NCI-H345 treated with DMSO at 0.1 percent for 48 hours (cell line): Measurements from ENCODE around the gene PPARG.
"Not testable (repeated sequence)": the region's sequence is repeated elsewhere in the genome, so short reads cannot be mapped to it uniquely, and the experiment has no call there.

Source experiments
- DNase-seq: peaks from one replicate; lab custom pipeline; 2025; ENCODE audit not compliant: unreplicated experiment; lab: John Stamatoyannopoulos, UW

The PPARG gene

DNA sequence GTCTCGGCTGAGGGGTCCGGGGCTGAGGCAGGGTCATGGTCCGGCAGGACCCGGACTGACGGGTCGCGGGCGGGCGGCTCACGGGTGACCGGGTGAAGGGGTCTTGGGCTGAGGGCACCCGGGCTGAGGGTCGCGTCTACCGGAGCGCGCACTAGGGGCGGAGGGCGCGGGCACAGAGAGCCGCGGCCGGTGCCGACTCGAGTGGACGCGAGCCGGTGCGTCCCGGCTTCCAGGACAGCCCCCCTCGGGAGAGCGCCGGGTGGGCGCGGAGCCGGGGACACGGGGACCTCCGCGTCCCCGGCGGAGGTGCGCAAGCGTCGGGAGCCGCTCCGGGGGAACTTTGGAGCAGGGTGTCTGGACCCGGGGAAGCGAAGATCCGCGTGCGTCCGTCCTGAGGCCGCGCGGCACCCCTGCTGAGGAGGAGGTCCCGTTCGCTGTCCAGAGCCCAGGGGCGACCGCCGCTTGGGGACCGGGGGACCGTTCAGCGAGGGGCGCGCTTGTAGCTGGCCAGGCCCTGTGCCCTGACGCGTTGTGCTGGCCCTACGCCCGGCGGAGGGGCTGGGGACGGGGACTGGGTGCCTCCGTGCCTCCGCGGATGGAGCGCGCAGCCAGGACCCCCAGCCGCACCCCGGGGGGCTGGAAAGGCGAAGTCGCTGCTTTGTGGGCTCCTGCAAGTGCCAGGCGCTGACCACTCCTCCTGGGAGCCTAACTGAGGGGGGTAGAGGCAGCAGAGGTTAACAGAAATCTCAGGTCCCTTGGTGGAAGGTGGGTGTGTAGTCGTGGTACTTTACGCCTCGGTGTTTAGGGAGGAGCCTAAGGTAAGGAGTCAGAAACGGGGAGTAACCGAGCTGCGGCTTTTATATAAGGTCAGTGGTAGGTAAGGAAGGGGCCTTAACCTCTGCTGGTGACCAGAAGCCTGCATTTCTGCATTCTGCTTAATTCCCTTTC, at the start of gene PPARG:
PPARG (plus strand) TSS at position 889 of the 948 bp plus-strand sequence. CDS start 90,642 bp downstream, outside the sequence.
- DNase-seq, result no peak

- DNase-seq, result no peak
Observed at GRCh38 chr3:12239301-12239700, 49.6 kb upstream of the PPARG start.

DNA sequence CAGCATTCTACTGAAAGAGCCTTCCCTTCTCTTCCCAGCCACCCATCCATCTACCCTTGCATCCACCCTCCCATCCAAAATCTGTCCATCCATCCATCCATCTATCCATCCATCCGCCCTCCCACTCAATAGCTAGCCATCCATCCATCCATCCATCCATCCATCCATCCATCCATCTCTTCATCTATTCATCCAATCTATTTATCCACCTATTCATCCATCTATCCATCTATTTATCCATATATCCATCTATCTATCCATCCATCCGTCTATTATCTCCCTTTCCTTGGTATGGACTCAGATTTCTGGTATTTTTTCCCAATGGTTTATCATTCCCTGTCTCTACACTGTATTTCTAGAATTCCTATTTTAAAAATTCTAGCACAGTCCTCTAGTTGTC, 46.1 kb upstream of the PPARG start:
- DNase-seq, result no peak

DNA sequence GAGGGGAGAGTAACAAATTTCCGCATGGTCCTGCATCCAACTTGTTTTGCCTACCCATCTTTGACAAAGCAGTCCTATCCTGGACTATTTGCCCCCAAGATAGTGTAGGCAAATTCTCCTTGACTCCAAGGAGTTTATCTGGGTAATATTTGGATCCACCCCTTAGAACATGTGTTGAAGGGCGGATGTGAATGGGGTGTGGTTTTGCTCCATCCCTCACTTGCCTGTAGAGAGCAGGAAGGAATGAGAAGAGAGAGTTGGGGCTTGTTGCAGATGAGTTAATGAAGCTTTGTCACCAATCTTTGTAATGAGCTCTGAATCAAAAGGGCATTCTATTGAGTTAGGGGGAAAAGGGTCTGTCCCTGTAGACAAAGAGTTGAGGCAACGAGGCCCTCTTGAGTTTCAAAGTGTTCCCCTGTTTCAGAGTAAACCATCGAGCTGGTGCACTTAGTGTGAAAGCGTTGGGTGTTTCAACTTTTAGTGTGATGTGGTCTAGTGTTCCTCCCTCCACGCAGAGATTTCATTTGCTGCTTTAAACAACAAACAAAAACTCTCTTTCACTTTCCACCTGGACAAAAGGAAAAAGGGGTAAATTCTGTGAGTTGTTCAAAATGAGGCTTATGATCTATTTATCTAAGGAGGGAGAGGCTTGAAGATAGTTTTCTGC, 42.2 kb upstream of the PPARG start:
- no peak for DNase-seq

DNA sequence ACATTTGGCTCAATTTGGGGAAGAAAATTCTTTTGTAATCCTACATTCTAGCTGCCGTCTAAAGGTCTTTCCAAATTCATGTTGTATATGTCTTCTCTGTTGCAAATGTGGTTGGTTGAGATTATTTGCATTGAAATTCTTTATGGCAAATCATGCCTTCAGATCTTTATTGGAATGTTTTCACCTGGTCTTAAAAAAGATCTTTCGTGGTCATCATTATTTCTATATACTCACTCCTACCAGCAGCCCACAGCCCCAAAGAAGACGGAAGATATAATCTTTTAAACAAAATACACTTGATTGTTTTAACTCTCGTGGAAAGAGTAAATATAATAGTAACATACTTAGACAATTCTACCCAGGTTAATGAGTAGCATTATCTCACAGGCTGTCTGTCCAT, 41.5 kb upstream of the PPARG start:
- DNase-seq, result no peak

DNA sequence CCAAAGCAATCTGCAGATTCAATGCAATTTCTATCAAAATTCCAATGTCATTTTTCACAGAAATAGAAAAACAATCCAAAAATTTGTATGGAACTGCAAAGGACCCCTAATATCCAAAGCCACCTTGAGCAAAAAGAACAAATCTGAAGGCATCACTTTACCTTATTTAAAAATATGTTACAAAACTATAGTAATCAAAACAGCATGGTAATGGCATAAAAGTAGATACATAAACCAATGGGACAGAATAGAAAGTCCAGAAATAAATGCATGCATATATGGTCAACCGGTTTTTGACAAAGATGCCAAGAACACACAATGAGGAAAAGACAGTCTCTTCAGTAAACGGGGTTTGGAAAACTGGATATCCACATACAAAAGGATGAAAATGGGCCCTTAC, 39.4 kb upstream of the PPARG start:
- no peak for DNase-seq

- DNase-seq, result no peak
Observed at GRCh38 chr3:12252889-12253288, 36.0 kb upstream of the PPARG start.

DNA sequence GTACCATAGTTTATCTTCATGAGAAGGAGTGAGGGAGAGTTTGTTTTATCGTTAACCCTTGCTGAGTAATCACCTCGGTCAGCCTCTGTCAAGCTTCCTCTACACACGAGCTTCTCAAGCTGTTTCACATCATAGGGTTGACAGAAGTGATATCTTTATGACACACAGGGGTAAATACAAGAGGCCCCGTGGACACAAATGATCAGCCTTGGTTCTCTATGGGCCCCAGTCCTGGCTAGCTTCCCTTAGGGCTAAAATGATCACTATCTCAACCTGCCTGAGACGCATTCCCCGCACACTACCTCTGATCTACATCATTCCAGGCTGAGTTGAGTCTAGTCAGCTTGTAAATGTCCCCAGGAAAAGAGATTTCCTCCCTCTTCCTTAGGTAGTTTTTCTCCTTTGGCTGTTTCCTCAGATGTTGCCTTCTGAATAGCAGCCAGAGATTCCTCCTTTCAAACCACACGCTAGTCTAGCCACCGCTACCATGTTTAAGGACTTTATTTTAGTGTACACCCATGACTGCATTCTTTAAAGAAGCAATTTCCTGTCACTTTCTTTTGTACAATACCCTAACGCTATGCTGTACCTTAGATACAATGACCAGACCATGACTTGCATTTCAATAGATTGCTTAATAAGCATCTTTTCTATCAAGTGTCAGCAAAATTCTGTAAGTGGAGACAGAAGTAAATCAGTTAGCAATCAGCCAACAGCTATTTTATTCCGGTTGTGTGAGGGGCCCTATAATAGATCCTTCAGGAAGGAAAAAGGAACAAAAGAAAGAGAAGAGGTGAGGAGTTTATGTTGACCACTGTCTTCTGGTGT, 35.1 kb upstream of the PPARG start:
- DNase-seq, result no peak

- DNase-seq, result no peak
Observed at GRCh38 chr3:12255393-12255792, 33.5 kb upstream of the PPARG start.

DNA sequence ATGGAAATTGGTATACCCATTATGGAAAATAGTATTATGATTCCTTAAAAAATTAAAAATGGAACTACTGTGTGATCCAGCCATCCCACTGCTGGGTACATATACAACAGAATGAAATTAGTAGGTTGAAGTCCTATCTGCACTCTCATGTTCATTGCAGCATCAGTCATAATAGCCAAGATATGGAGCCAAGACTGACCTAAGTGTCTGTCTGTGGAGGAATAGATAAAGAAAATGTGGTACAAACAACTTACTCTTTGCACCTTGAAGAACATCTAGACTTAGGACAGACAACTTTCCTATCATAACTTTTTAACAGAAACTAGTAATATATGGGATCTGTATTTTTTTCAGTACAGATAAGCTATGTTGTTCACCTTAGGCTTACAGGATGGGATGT, 30.0 kb upstream of the PPARG start:
- no peak for DNase-seq

DNA sequence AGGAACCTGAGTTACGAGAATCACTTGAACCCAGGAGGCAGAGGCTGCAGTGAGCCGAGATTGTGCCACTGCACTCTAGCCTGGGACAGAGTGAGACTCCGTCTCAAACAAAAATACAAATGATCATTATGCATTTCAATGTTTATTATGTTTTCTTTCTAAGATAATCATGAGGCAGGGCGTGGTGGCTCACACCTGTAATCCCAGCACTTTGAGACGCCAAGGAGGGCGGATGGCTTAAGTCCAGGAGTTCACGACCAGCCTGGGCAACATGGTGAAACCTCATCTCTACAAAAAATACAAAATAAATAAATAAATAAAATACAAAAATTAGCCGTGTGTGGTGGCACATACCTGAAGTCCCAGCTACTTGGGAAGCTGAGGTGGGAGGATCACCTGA, 26.7 kb upstream of the PPARG start:
- not testable (repeated sequence) for DNase-seq

DNA sequence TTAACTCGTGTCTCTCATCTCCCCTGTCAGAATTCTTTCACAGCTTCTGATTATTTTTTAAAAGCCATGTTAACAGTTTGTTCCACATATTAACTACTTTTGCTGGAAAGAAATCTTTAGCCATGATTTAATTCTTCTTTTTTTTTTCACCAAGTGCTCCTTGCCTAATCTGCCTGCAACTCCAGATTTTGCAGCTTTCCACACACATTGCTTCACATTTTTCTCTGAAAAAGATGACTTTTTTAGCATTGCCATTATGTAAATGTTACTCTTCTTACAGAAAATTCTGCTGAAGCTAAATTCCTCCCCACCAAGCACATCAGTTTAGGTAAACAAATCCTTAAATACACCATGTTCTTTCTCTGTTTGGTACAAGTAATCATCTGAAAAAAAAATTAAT, 23.4 kb upstream of the PPARG start:
- no peak for DNase-seq

DNA sequence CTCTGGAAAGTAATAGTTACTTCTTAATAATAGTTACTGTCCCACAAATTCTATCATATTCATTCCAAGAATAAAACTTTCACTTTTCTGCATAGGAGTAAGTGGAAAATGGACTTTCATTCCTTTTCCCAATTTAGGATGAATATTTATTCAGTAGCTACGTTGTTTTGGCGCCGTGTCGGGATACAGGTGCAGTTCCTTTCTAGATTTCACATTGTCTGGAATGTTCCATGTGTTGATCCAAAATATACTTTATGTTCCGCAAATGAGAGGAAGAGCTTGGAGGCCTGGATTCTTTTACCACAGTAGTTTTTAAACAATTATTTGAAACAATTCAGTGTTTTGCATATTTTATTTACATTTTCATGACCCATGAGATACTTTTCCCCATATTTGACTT, 22.8 kb upstream of the PPARG start:
- DNase-seq, result no peak

GRCh38 chr3:12267376-12268030, 21.4 kb upstream of the PPARG start:
- no peak for DNase-seq

- no peak for DNase-seq
Observed at GRCh38 chr3:12268049-12268735, 20.7 kb upstream of the PPARG start.

GRCh38 chr3:12270976-12271375, 17.9 kb upstream of the PPARG start:
- no peak for DNase-seq

DNA sequence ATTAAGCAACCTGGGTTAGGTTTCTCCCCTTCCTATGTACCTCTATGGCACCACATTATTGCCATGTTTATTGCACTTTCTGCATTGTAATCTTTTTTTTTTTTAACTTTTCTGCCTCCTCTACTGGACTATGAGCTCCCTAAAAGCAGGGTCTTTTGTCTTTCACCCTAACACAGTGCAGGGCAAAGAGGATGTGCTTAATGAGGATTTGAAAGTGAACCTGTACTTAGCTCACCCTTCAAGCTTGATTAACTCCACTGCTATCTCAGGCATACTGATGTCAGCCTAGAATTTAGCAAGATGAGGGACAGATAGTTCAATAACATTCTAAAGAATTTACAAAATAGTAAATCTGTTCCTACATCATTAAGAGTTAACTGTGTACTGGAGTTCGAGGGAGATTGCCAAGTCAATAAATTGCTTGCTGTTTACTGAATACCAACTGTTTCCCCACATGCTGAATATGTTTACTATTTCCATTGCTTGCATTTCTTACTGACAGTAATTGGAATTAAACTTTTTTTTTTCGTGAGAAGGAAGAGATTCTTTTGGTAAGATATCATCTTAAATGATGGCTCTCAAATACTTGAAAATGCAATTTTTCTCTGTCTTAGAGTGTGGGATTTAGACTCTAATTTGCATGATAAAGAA, 15.7 kb upstream of the PPARG start:
- DNase-seq, result no peak

- DNase-seq, result no peak
Observed at GRCh38 chr3:12275974-12276650, 12.8 kb upstream of the PPARG start.

GRCh38 chr3:12276827-12277226, 12.0 kb upstream of the PPARG start:
- DNase-seq, result not testable (repeated sequence)
